Transverse colon (tissue), 4 donors: ENCODE results near the gene MOV10L1.

Experiments used
- POLR2A ChIP-seq: fragments of 450-650 bp; IDR thresholded peaks from one replicate; pipeline ENCODE4 v1.6.1; 2016; ENCODE audit warnings: antibody characterized with exemption, mild to moderate bottlenecking, moderate library complexity
- POLR2AphosphoS5 ChIP-seq, 3 donors: sonication (generic); formaldehyde crosslinking; IDR thresholded peaks; one replicate each; pipeline ENCODE4 v1.6.1; 2016; ENCODE audit warnings: antibody characterized with exemption in 3 of 3
- TF ChIP-seq, protein P1 (sequence below), 5 experiments: fragments of 200-600 bp in 3 of 5; fragments of 450-650 bp in 2 of 5; sonication (generic) in 3 of 5; IDR thresholded peaks; 1 replicate in 2 of 5; 2 replicates in 3 of 5; pipeline ENCODE4 v1.5.1; 2016 to 2017; ENCODE audit warnings: antibody characterized with exemption in 5 of 5, inconsistent platforms in 3 of 5, mild to moderate bottlenecking in 2 of 5, moderate library complexity in 1 of 5

DNA sequence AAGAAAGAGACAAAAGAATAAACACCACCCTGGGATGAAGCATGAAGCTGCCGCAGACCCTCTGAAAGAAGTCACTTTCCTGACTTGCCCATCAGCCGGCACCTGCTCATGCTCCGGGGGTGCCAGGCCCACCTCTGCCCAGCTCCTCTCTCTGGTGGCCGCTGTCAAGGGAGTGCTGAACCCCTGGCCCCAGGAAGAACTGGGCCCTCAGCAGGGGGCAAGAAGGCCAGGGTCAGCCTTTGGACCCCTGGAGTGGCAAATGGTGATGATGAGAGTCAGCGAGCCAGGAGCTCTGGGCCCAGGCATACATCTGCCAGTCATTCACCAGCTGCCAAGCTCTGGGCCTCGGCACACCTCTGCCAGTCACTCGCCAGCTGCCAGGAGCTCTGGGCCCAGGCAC, 49.1 kb upstream of the MOV10L1 start:
- TF ChIP-seq, protein P1, sequence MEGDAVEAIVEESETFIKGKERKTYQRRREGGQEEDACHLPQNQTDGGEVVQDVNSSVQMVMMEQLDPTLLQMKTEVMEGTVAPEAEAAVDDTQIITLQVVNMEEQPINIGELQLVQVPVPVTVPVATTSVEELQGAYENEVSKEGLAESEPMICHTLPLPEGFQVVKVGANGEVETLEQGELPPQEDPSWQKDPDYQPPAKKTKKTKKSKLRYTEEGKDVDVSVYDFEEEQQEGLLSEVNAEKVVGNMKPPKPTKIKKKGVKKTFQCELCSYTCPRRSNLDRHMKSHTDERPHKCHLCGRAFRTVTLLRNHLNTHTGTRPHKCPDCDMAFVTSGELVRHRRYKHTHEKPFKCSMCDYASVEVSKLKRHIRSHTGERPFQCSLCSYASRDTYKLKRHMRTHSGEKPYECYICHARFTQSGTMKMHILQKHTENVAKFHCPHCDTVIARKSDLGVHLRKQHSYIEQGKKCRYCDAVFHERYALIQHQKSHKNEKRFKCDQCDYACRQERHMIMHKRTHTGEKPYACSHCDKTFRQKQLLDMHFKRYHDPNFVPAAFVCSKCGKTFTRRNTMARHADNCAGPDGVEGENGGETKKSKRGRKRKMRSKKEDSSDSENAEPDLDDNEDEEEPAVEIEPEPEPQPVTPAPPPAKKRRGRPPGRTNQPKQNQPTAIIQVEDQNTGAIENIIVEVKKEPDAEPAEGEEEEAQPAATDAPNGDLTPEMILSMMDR (IDR thresholded peaks at IDR 0.05): no peak
- TF ChIP-seq POLR2AphosphoS5 (IDR thresholded peaks at IDR 0.05) (no peak), POLR2A (no peak)
